KOPT-K1 (cell line): Measurements from ENCODE around the gene STK36.

ENCODE experiments used
- H3K27ac ChIP-seq: fragments of 200-600 bp; sonication (generic); 2 replicates; pipeline ENCODE4 v1.5.1; 2016; ENCODE audit warnings: antibody characterized with exemption, mild to moderate bottlenecking, low read depth, low read length; ENCODE audit not compliant: poor library complexity, severe bottlenecking
- H3K36me3 ChIP-seq: fragments of 200-600 bp; sonication (generic); 2 replicates; pipeline ENCODE4 v1.5.1; 2017; ENCODE audit warnings: antibody characterized with exemption, mild to moderate bottlenecking, low read length, moderate library complexity; ENCODE audit not compliant: insufficient read depth
- H3K9me3 ChIP-seq: fragments of 200-600 bp; sonication (generic); 2 replicates; pipeline ENCODE4 v1.5.1; 2017; ENCODE audit warnings: antibody characterized with exemption, low read length, mild to moderate bottlenecking; ENCODE audit not compliant: insufficient read depth, poor library complexity, severe bottlenecking

Gene STK36

DNA sequence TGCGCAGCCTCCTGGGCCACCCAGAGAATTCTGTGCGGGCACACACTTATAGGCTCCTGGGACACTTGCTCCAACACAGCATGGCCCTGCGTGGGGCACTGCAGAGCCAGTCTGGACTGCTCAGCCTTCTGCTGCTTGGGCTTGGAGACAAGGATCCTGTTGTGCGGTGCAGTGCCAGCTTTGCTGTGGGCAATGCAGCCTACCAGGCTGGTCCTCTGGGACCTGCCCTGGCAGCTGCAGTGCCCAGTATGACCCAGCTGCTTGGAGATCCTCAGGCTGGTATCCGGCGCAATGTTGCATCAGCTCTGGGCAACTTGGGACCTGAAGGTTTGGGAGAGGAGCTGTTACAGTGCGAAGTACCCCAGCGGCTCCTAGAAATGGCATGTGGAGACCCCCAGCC, 27.0 kb downstream of the STK36 start:
- Histone ChIP-seq H3K36me3 (no peaks in the 10 kb centered on the region), H3K27ac (no peak overlapping the region), H3K9me3 (no peaks in the 10 kb centered on the region)

DNA sequence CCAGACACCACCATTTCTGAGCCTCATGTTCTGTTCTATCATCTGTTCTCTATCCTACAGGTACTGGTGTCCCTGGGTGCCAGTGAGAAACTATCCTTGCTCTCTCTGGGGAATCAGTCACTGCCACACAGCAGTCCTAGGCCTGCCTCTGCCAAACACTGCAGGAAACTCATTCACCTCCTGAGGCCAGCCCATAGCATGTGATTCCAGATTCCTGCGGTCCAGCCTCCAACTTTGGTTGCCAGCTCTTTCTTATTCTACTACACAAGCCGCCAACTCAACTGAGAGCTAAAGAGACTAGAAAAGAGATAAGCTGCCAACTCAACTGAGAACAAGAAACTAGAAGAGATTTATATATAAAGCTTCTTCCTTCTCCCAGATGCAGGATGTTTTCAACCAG, 29.9 kb downstream of the STK36 start:
- Histone ChIP-seq H3K36me3 (no peaks in the 10 kb centered on the region), H3K9me3 (no peaks in the 10 kb centered on the region), H3K27ac (no peak overlapping the region)

DNA sequence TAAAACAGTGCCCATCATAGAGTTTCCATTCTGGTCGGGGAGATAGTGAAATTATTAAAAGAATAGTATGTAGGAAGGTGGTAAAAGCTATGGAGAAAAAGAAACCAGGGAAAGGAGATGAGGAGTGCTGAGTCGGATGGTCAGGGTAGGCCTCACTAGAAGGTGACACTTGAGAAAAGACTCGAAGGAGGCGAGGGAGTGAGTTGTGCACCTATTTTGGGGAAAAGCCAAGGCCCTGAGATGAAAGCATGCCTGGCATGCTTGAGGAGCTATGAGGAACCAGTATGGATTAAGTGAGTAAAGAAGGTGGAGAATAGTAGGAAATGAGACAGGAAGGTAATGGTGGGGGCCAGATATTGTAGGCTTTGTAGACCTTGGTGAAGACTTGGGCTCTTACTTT, 31.5 kb downstream of the STK36 start:
- H3K27ac ChIP-seq, result no peak overlapping the region
- H3K36me3 ChIP-seq, result no peaks in the 10 kb centered on the region
- no peaks in the 10 kb centered on the region for H3K9me3 ChIP-seq

DNA sequence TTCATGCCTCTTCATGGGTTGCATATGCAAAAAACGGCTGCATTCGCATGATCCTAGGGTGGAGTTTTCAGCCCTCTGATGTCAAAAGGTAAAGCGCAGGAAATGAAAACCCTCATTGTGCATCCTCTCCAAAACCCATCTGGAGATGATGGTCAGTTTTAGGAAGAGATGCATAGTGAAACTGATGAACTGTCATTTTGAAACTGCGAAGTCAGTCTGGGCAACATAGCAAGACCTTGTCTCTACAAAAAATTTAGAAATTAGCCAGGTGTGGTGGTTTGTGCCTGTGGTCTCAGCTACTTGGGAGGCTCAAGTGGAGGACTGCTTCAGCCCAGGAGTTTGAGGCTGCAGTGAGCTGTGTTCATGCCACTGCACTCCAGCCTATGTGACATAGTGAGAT, 36.2 kb downstream of the STK36 start:
- Histone ChIP-seq H3K27ac (no peak overlapping the region), H3K36me3 (no peaks in the 10 kb centered on the region), H3K9me3 (no peaks in the 10 kb centered on the region)

DNA sequence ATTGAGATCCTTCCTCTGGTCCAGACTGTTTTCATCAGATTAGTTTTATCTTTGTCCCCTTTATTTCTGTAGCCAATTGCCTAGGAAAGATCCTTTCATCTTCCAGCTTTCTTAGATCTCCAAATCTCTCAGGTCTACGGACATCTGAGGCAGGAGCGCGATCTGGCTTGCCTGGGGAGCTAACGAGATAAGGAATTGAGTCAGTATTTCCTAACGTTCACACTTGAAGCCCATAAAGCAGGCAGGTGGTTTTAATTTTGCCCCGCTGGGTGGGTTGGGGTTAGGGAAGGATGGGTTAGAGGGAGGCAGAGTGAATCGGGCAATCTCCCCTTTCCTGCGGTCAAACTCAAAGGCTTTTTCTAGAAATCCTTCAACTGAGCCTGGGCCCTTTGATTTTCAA, 38.0 kb downstream of the STK36 start:
- H3K27ac ChIP-seq, result no peak overlapping the region
- H3K9me3 ChIP-seq, result no peaks in the 10 kb centered on the region
- H3K36me3 ChIP-seq, result no peaks in the 10 kb centered on the region

DNA sequence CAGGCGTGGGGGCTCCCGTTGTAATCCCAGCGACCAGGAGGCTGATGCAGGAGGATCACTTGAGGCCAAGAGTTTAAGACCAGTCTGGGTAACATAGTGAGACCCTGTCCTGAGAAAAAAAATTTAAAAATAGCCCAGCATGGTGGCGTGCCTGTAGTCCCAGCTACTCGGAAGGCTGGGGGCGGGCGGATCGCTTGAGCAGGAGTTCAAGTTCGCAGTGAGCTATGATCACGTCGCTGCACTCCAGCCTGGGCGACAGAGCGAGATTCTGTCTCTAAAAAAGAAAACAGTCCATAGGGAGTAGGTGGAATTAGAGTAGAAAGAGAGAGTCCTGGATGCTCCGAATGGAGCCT, 38.4 kb downstream of the STK36 start:
- Histone ChIP-seq H3K9me3 (no peaks in the 10 kb centered on the region), H3K36me3 (0 out of 2 replicates have a peak, but pooled peaks cover 2% of the 10 kb centered on the region), H3K27ac (no peak overlapping the region)

DNA sequence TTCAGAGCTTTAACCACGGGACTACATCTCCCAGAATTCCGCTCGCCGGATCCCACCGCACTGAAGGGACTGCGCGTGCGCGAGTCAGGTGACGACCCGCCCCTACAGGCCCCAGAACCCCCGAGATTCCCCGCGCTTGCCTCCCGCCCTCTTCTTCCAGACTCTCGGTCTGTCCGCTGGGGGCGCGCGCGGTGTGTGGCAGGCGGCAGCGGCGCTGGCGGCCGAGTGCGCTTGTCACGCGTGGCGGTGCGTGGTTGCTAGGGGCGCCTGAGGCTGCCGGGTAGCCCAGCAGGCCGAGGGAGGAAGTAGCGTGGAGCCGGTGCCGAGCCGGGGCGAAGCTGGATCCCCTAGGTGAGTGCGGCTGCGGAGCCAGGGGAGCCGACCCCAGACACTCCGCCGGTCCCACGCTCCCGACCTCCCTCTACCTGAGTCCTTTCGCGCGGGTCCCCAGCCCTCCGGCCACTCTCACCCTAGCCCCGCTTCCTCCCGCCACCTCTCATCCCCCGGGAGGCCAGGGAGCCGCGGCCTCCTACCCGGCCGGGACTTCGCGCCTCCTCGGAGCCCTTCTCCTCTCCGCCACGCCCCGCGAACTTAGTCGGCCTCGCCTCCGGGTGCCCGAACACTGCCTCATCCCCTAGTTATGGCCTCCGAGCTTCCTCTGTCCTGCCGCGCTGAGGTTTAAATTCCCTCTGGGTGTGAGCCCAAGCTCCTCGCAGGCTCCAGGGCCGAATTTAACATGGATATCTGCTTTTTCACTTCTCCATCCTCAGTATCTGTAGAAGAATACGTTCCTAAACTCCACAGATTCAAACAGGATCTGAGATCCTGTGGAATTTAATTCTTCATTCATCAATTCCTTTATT, 39.0 kb downstream of the STK36 start, which contains the start of gene TTLL4:
TTLL4 (plus strand) TSS at position 149 of the 863 bp plus-strand sequence. CDS start 26,842 bp downstream, outside the sequence.
- Histone ChIP-seq H3K27ac (peak within 1 kb of the TSS; percentile 62), H3K9me3 (no peaks in the 10 kb centered on the region), H3K36me3 (peaks cover 8% of the 10 kb centered on the region; the same call in 1 of the 2 replicates)

DNA sequence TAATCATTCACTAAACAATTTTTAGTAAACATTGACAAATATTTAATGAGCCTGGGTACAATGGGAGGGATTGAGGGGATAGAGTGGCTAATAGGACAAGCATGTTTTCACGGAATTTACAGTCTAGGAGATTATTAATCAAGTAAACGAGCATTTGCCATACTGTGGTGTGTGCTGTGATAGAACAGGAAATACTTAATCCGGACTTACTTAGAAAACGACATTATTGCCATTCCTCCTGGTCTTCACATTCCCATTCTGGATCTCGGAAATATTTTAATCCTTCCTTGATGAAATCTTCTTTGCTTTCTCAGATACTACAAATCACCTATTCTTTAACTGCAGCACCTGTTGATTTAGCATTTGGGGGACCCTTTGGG, 39.7 kb downstream of the STK36 start:
- Histone ChIP-seq H3K9me3 (no peaks in the 10 kb centered on the region), H3K36me3 (peaks cover 12% of the 10 kb centered on the region; the same call in 1 of the 2 replicates), H3K27ac (peak overlapping the region; percentile 62)

DNA sequence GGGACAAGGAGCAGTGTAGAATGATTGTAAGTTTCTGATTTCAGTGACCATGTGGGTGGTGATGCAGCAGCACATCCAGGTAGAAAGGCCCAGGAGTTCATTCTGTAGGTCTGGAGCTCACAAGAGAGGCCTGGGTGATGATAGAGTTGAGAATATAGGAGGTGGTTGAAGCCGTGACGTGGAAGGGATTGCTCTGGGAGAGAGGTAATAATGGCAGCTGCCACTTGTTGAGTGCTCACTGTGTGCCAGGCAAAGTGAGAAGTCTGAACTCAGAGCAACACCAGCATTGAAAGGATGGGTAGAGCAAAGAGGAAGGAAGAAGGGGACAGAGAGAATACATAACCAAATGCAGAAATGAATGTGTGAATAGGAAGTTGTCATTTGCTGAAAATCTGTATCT, 42.0 kb downstream of the STK36 start:
- Histone ChIP-seq H3K36me3 (peaks cover 23% of the 10 kb centered on the region), H3K27ac (no peak overlapping the region), H3K9me3 (no peaks in the 10 kb centered on the region)

DNA sequence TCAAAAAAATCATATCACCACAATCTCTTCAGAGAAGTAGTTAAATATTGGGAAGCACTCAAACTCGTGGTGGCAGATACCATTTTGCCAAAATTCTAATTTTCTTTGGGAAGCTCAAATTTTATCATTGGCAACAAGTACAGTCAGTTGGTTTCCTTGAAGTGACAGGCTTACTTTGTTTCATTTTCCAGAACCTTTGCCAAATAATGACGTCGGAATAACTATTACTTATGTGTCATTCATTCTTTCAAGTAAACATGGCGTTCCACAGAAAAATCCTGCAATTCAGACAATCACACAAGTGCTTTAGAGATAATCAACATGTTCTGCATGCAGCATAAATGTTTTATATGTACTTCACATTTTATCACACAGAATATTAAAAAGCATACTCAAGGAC, 44.2 kb downstream of the STK36 start:
- Histone ChIP-seq H3K36me3 (peaks cover 36% of the 10 kb centered on the region), H3K9me3 (no peaks in the 10 kb centered on the region), H3K27ac (no peak overlapping the region)

DNA sequence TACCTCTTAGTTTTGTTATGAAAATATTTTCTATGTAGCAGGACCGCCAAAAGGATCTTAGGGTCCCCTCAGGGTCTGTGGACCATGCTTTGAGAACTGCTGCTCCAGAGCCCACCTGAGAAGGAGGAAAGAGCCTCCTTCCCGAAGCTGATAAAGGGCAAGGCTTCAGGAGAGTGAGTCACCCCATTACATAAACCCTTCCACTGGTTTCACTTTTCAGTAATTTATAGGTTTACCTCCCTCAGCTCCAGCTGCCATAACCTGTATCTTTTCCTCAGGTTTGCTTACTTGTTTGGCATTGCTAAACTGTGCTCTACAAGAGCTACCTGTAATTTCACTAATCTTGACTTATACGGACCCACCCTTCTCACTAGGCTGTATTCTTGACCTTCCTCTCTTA, 45.4 kb downstream of the STK36 start:
- Histone ChIP-seq H3K36me3 (peaks cover 36% of the 10 kb centered on the region), H3K9me3 (no peaks in the 10 kb centered on the region), H3K27ac (no peak overlapping the region)

DNA sequence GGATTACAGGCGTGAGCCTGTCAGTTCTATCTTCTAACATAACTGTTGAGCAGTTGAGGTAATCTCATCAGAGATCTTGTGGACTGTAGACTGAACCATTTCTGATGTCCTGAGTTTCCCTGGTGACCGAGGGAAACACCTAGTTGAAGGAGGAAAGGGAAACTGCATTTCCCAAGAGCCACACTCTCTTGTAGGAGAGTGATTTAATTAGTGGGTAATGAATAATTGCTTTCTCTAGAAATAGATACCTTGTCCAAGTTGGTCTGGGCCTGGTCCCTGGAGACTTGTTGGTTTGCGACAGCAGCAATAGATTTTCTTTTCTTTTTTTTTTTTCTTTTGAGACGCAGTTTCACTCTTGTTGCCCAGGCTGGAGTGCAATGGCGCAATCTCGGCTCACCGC, 46.2 kb downstream of the STK36 start:
- no peaks in the 10 kb centered on the region for H3K9me3 ChIP-seq
- peaks cover 36% of the 10 kb centered on the region for H3K36me3 ChIP-seq
- H3K27ac ChIP-seq, result no peak overlapping the region

DNA sequence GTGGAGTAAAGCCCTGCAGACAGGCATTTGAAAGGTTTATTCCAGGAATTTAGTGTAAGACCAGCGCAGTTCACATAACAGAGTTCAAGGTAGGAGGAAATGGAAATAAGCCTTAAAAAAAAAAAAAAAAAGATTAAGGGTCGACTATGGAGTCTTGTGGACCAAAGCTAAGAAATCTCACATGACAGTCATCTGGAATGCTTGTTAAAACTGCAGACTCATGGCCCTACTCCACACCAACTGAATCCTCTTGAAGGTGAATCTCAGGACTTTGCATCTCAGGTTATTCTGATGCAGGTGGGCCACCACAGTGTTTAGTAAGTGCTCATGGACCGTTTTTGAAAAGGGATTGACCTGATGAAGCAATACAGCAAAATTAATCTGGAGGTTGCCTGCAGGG, 47.6 kb downstream of the STK36 start:
- Histone ChIP-seq H3K36me3 (peaks cover 36% of the 10 kb centered on the region), H3K9me3 (no peaks in the 10 kb centered on the region), H3K27ac (no peak overlapping the region)

DNA sequence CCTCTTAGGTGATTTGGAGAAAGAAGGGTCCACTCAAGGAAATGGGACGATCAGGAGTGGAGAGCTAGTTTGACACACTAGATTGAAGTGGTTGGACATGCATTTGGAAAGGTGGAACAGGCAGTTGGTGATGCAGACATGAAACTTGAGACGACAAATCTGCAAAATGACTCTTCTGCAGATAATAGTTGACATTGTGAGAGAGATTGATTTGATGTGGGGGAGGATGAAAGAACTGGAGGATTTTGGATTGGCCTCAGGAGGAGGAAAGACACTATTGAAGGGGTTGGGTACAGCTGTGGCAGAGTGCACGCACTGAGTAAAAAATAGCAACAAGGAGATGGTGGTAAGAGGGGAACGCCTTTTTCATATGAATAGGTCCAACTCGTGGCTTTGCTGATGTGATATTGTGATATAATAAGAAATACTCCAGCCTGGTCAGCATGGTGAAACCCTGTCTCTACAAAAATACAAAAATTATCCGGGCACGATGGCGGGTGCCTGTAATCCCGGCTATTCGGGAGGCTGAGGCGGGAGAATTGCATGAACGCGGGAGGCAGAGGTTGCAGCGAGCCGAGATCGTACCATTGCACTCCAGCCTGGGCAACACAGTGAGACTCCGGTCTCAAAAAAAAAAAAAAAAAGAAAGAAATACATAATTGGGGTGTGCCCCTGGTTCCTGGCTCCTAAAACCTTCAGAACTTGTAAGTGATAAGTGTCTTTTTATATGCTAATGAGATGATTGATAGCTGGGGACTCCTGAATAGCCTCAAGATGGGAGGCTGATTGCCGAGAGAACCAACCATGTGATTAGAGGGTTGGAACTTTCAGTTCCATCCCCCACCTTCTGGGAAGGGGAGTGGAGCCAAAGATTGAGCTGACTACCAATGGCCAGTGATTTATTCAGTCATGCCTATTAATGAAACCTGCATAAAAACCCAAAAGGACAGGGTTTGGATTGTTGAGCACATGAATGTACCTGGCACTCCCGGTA, 48.5 kb downstream of the STK36 start:
- Histone ChIP-seq H3K27ac (no peak overlapping the region), H3K36me3 (peaks cover 37% of the 10 kb centered on the region), H3K9me3 (peaks cover 4% of the 10 kb centered on the region)

DNA sequence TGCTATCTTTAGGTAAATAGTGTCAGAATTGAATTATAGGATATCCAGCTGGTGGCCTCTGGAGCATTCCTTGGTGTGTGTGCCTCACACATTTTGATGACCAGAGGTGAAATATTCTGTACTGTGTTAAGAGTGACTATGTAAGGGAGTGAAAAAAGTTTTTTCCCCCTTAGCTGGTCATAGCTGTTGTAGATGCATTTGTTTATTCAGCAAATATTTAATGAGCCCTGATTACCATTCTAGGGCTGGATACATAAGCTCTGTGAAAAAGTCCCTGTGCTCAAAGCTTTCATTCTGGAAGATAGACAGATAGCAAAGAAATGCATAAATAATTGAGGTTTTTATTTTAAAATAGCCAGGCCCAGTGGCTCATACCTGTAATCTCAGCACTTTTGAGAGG, 49.6 kb downstream of the STK36 start:
- Histone ChIP-seq H3K9me3 (peaks cover 15% of the 10 kb centered on the region), H3K27ac (no peak overlapping the region), H3K36me3 (peaks cover 27% of the 10 kb centered on the region)
